Measurements from ENCODE around the gene HPS1.

Gene HPS1

DNA sequence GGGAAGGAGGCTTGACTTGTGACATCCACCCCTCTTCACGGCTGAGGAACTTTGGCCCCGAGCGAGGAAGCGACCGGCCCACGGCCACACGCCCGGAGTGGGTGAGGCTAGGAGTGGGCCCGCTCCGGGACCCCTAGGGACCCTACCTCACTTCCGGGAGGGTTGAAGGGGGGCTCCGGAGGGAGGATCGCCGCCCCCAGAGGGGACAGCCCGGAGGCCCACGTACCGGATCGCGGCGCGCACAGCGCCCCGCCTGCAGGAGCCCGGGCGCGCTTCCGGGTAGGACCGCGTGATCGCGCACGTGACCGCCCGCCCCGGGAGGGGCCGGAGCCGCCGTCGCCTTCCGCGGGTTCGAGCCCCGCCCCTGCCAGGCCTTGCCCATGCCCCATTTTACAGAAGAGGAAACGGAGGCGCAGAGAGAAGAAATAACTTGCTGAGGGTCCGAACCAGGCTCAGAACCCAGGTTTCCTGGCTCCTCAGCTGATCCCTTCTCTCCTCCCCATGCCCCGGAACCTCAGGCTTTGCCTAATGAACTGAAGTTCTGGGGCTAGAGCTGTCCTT lies at the start of gene HPS1:
Gene HPS1, minus strand, starts transcription at position 275 of the 561 bp plus-strand sequence. CDS start 3,695 bp downstream, outside the sequence.
- DNase-seq = peak; percentile 87 to 89

DNA sequence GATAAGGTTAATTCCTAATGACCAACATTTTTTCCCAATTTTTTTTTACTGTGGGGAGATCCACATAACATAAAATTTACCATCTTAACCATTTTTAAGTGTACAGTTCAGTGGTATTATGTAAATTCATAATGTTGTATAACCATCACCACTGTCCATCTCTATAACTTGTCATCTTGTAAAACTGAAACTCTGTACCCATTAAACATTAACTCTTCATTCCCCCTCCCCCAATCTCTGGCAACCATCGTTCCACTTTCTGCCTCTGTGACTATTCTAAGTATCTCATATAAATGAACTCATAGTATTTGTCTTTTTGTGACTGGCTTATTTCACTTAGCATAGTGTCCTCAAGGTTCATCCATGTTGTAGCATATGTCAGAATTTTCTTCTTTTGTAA lies 46.0 kb upstream of the HPS1 start:
- no peak for DNase-seq

DNA sequence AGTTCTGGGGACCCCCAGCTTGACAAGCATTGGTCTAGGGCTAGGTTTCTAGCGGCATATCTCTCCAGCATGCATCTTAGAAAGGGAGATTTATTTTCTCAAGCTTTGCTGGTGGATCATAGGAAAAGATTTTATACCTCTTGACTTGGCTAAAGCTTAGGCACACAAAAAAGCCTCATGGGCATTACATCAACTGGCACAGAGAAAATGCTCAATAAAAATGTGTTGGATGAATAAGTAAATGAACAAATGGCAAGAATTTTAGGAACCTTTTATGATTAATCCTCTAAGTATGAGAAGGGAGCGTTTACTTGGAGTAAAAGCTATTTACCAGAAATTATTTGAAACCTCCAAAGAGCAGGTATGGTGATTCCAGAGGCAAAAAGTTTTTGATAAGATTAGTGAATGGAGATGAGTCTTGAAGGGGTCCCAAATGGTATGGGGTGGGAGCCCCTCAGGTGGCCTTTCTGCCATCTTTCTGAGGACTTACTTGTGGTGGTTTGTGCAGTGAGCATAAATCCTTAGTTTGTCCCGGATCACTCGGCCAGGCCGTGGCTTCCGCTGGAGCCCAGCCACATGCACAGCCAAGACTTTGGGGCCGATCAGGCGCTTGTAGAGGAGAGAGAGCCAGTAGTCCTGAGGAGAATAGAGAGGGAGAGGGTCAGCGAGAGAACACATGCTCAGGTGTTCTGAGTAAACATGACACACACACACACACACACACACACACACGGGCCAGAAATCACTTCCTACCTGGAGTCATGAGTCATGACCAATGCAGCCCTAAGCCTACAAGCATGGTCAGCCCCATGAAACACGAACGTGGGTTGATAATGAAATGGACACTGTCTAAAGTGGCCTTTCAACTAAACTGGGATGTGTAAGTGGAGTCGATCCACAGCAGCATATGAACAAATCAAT lies 43.1 kb upstream of the HPS1 start:
- no peak for DNase-seq

DNA sequence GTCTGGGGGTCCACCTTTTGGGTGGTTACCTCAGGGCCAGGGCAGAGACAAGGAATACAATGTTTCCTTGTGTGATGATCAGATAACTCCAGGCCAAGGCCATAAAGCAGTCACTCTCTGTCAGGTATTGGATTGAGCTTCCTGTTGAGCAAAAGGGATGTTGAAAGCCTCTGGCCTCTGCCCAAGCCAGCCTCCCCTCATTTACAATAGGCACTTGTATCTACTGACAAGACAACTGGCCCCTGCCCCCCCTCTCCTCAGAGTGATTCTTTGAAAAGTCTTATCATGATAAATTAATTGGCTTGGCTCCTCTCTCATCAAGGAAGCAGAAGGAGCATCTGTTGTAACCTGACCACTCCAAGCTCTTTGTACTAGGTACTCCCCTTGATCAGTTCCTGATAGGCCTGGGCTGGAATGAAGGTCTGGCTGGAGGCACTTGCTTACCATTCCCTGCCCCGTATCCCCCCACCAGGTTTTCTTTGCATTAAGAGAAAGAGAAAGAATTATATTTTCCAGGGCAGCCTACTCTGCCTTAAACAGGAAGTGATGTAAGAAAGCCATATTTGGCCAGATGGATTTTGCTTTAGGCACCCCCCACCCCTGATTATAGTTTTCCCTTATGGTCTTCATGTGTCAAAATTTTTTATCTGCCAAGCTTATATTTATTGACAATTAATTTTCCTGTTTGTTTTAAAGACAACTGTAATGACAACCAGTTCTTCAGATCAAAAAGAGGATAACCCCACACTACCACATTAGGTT lies 42.1 kb upstream of the HPS1 start:
- DNase-seq = no peak

DNA sequence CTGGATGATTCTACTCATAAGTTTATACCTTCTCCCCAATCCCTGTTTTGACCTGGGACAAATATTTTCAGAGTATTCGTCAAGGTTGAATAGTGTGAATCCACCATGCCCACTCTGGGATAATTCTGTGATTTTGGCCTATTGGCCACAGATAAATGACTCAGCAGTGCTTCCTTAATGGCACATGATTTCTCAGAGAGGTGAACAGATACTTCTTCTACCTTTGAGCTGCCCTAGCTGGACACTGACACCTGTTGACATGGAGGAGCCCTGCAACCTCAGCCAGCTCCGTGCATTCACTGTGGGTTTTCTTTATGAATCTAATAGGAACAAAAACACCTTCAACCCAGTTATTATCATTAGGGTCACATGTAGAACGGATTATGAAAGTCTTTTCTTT lies 40.9 kb upstream of the HPS1 start:
- no peak for DNase-seq

DNA sequence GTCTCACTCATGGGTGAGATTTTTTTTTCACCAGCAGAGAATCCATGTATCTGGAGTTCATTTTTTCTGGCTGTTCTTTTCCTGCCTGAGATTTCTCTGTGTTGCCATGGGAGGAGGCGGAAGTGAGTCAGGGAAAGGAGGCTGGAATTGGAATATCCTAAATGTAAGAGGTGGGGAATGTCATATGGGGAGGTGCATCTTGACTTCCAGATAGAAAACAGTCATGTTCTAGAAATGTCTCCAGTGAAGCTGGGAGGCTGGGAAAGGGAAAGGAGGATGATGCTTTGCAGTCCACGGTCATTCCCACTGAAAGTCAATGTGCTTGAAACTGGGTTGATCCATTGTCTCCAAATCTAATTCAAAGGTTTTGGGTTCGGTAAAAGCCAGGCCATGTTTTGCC lies 39.7 kb upstream of the HPS1 start:
- DNase-seq = no peak

DNA sequence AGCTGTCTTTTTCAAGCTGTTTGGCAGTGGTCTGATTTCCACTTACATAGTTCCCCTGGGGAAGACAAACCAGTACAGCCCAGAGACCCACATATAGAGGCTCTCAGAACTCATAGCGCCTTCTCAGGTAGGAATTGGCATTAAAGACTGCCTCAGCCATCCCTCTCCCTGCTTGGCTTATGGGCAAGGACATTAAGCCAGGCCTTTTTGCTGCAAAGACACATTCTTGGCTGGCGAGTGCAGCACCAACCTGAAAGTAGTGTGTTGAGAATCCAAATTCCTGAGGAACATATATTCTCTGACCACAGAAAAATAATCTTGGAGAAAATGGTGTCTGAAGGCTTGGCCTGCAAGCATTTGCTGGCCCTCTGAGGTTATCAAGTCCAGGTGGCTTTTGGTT lies 39.2 kb upstream of the HPS1 start:
- no peak for DNase-seq

DNA sequence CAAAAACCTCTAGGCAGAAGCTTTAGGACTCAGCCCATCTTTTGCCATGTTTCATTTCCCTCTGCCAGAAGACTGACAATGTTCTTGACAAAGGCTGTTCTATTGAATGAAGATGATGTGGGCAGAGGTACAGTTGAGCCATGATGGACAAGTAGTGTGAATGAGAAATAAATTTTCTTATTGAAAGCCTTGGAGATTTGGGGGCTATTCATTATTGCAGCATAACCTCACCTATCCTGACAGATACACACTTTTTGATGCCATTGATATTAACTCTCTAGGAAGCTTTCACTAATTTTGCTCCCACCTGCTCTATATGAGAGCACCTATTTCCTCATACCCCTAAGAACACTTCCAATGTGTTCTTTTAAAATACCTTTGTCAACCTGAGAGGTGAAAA lies 36.9 kb upstream of the HPS1 start:
- no peak for DNase-seq

DNA sequence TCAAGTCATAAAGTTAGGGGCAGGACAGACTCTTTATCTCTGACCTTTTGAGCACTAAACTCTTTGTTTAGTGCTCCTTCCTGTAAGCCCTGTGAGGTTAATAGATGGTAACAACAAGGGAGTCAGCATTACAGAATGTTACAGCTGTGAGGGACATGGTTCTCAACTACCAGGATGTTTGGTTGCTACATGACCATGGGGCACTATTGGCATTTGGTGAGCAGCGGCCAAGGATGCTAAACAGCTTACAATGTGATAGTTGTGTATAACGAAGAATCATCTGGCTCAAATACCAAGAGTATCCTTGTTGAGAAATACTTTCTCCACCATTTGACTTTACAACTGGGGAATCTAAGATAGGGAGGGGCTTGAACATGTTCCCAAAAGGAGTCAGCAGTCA lies 35.4 kb upstream of the HPS1 start:
- no peak for DNase-seq

DNA sequence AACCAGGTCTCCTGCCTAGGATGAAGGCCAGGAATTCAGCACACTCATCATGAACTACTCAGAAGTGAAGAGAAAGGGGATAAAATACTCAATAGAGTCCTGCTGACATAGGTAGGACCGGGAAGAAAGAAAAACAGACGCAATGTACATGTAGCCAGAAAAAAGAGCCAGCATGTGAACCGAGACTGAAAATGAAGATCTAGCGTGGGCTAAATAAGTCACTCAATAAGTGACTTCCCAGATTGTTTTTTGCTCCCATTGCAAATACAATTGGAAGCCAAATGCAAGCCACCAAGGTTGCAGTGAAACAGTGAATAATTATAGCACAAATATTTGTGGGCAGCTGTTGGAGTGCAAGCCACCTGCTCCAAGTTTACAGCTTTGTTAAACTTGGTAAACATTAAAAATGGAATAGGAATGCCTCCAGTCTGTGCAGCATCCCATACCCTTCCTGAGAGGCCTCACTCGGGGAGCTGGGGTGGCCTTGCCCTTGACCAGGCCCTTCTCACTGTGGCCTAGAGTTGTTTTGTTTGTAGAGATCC lies 34.7 kb upstream of the HPS1 start:
- DNase-seq = no peak

DNA sequence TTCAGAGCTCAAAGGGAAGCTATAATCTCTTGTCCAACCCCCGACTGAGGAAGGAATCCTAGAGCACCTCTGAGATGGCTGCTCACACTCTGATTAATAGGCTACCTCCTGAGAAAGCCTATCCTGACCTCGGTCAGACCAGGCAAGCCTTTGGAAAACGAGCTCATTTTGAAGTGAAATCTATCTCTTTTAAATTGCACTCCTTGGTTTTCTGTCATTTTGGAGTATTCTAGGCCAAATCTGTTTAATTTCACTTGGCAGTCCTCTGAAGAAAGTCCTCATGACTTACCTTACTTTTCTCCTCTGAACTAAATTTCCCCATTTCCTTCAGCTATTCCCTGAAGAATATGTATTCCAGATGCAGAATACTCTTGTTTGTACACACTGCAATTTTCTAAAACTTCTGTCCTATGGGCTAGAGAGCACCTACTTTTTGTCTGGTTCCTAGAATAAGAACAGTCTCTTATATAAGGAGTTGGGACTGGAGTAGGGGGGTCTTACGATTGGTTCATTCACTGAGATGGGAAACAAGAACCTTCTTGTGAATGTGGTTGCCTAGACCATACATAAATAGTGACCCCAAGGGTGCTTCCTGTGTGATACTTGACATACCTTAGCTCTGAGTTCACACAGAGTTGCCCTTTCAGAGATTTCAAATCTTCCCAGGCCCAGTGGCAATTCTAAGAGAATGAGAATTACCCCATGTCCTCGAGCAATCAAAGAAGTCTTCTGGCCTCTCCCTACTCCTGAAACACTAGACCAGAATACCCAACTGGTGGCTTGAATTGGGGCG lies 31.9 kb upstream of the HPS1 start:
- DNase-seq = no peak

DNA sequence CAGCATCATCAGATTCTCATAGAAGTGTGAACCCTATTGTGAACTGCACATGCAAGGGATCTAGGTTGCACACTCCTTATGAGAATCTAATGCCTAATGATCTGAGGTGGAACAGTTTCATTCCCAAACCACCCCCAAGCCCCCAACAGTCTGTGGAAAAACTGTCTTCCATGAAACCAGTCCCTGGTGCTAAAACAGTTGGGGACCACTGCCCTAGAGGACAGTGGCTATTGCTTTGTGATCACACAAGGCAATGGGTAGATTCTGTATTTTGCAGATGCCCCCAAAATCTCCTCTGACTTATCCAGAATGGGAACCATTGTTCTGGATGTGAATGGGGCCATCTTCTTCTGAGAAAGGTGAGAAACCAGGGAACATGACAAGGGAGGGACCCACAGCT lies 31.1 kb upstream of the HPS1 start:
- no peak for DNase-seq

DNA sequence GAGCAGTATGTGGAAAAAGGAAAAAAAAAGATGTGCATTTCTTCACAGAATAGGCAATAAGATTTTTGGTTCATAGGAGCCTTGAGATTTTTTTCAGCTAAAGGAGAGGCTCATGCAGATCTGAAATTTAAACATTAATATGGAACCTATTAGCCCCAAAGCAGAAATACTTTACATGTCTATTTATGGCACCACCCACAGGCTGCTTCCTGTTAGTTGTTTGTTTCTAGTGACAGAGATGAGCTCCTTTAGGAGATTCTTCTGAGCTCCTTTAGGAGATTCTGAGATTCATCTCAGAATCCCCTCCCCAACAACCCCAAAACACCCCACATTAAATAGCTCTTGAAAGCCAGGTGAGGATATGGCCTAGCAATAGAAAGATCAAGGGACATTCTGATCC lies 27.9 kb upstream of the HPS1 start:
- no peak for DNase-seq

DNA sequence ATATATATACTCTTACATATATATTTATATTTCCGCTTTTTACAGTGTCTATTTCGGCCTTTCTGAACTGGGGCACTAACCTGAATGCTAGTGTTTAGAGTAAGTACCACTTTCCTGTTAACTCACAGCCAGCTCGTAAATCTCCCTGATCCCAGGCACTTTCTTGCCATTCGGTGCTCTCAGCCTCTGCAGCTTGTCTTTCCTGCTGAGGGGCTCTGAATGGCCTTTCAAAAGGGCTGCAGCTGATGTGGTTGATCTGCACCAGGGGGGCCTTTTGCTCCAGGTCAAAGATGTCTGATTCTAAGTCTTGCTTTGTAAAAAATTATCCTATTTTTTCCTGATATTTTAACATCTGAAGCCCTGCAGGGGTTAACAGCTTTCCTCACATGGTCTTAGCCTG lies 25.5 kb upstream of the HPS1 start:
- DNase-seq = no peak

DNA sequence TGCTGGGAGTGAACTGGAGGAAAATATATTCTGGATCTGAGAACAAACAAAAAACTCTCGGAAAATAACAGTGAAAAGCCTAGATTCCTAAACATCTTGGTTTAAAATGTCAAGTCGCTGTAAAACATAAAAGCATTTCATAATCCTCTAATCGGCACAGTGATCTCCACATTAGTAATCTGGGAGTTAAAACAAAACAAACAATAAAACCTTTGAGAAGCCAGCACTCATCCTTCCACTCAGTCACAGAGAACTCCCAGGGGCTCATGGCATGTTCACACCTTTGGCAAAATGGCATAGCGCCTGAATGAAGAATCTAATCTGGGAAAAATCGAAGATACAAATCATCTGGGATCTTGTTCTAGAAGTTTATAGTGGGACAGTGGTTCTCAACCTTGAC lies 24.1 kb upstream of the HPS1 start:
- no peak for DNase-seq

DNA sequence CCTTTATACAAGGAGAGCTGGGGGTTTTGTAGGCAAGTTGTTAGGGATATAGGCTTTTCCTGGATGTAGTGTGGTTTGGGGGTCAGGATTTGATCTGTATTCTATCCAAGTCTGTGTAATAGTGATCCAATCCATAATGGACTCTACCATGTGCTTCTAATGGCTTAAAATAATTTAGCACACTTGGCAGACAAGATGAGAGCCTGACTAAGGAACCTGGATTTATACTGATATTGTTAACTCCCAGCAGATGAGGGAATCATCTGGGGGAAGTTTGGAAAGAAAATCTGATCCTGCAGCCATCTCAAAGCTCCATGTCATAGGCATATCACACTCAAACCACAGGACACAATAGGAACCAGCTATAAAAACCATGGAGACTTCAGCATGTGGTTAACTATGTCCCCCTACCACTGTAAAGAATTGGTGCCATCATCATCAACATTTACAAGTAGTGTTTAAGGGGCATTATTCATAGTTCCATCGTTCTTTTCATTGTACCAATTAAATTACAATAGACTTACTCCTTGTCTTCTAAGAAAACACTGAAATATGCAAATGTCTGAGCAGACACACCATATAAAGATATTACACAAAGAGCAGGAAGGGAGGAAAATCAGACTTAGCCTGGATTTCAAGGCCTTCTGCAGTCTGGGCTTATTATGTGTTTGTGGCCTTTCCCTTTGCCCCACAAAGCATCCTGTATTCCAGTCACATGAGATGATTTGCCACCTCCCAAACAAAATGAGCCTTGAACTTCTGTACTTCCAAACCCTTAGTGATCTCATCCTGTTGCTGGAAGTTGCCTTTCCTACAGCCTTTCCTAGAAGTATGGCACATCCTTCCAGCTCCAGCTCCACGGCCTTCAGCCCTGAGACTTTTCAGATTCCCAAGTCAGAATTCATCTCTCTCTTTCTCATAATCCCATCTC lies 22.5 kb upstream of the HPS1 start:
- DNase-seq = no peak

DNA sequence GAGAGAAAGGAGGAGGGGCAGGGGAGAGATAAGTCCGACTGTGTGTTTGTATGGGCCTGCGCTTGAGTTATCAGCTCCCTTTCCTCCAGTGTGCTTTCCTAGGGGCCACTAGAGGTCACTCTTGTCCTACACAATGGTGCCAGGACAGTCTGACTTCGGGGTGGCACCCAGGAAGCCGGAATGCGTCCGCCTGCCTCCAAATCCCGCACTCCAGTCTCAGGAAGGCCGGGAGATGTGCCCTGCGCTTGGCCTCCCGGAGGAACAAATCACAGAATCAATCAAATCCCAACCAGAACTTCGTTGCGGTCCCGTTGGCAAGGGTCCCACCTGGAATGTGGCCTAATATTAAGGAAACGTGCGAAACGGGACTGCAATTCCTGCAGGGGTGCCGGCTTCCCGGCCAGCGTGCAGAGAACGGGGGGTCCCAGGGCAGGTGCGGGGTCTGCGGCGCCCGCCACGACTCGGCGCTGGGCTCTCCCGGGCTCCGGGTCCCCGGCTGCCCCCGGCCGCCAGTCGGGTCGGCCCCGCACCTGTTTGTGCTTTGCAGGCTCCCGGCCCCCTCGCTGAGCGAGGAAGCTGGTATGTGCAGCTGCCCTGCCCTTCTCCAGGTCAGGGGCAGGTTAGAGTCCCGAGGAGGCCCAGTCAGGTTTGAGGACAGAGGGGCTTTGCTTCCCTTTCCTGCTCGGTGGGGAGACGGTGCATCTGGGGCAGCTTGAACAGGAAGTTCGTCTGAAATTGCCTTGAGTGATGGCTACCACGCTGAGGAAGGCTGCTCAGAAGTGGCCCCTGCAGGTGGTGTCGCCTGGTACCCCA lies 21.0 kb upstream of the HPS1 start:
- DNase-seq = peak; percentile 54 to 58

DNA sequence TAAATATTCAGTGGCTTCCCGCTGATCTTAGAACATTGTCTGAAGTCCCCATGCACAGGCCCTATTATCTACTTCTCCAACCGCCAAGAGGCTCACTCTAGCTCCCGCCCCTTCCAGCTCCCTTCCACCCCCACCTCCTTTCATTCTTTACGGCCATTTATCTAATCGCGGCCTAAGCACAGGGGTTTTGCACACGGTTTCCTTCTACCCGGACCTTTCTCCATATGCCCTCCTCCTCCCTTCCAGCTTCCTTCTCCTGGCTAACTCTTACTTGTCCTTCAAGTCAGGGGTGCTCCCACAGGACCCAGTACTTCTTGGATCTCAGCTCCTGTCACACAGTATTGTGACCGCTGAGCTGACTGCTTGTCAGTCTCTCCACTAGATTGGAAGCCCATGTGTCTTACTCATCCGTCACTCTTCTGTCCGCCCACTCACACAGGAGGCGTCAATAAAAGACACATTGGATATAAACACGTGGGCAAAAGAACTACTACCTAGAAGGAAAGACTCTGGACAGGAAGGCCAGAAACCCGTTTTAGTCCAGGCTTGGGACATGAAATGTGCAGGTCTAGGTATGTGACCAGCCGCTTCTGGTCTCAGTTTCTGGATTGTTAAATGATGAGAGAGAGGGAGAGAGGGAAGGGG lies 20.2 kb upstream of the HPS1 start:
- no peak for DNase-seq

DNA sequence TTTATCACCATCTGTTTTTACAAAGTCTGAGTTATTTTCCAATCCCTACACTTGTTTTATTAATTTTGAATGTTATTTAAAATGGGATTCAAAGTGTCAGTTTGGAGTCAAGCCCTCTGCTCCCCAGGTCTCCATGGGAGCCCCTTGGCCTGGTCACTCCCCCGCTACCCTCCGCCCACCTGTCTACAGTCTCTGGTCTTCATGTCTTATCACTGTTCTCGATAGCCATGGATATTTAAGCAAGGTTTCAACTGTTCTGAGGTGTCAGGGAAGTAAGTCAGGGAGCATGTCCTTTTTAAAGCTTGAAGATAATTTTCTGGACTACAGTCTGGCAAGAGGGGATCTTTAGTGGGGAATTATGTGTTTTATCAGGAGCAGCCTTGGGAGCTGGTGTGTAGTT lies 19.1 kb upstream of the HPS1 start:
- no peak for DNase-seq

All from stimulated activated CD4-positive, alpha-beta T cell treated with anti-CD3 and anti-CD28 coated beads, Interleukin-2, amount 100 ng/mL, for 24 hours (primary cell).